NCI-H2171 (cell line): Measurements from ENCODE around the gene IL17RB.

ENCODE experiments used
- DNase-seq: peaks from one replicate; lab custom pipeline; 2025; lab: John Stamatoyannopoulos, UW

Gene IL17RB

DNA sequence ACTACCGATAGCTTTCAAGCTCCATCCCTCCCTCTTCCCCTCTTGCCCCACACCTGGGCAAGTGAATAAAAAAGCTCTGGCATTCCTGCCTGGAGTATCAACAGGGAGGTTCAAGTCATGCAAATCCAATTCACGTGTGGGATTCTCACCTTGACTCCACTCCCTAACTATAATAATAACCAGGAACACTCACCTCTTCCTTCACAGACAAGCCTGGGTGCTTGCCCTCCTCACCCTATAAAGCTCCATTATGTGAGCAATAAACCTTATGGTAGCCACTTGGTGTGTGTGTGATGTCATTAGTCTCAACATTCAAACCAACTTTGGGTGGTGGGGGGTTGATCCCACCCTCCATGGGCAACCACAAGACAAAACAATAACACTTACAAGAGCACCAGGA lies 16.8 kb upstream of the IL17RB start:
- DNase-seq = no peak

DNA sequence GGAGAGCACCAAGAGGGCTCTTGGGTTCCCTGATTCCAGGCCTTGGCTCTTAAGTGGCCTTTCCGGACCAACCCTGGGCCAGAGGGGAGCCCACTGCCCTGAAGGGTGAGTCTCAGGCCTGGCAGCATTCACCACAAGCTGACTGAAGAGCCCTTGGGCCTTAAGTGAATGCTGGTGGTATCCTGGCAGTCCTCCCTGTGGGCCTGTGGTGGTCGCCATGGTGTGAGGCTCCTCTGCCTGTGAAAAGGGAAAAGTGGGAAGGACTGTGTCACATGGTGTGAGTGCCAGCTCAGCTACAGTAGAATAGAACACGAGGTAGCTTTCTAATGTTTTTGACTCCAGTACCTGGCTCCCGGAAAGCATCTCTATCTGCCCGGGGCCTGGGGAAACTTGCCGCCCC lies 15.4 kb upstream of the IL17RB start:
- no peak for DNase-seq

- no peak for DNase-seq
Observed at GRCh38 chr3:53833053-53833645, 13.2 kb upstream of the IL17RB start.

- DNase-seq = no peak
Observed at GRCh38 chr3:53833700-53834099, 12.7 kb upstream of the IL17RB start.

DNA sequence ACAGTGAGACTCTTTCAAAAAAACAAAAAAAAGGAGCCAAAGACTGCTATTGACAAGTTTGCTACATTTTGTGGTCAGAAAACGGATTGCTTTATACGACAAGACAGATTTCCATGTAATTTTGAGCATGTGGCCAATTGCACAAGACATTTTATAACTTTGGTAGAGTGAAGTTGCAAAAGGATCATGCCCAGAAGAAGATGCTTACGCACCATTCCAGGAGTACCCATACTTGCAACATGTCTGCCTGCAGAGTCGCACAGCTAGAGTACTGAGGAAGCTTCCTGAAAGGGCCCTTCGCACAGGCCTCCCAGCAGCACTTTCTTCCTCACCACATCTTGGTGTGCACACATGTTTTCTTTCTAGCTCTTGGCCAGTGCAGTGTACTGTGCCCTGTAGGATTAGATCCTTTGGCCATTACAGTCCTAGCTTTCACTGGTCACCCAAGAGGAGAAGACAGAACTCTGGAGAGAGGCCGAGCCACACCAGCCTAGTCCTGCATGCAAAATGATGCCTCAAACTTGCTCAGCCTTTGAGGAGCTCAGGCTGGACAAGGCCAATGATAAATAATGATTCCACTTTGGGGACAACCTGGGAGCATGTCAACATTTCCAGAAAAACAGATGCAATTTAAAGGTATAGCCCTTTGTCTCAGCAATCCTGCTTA lies 11.8 kb upstream of the IL17RB start:
- DNase-seq = no peak

GRCh38 chr3:53835257-53835656 lies 11.1 kb upstream of the IL17RB start:
- DNase-seq = no peak

- no peak for DNase-seq
Observed at GRCh38 chr3:53836084-53836872, 10.1 kb upstream of the IL17RB start.

- DNase-seq = no peak
Observed at GRCh38 chr3:53837331-53837730, 9.0 kb upstream of the IL17RB start.

GRCh38 chr3:53841296-53841695 lies 5.1 kb upstream of the IL17RB start:
- DNase-seq = no peak

- no peak for DNase-seq
Observed at GRCh38 chr3:53842436-53843194, 3.8 kb upstream of the IL17RB start.

DNA sequence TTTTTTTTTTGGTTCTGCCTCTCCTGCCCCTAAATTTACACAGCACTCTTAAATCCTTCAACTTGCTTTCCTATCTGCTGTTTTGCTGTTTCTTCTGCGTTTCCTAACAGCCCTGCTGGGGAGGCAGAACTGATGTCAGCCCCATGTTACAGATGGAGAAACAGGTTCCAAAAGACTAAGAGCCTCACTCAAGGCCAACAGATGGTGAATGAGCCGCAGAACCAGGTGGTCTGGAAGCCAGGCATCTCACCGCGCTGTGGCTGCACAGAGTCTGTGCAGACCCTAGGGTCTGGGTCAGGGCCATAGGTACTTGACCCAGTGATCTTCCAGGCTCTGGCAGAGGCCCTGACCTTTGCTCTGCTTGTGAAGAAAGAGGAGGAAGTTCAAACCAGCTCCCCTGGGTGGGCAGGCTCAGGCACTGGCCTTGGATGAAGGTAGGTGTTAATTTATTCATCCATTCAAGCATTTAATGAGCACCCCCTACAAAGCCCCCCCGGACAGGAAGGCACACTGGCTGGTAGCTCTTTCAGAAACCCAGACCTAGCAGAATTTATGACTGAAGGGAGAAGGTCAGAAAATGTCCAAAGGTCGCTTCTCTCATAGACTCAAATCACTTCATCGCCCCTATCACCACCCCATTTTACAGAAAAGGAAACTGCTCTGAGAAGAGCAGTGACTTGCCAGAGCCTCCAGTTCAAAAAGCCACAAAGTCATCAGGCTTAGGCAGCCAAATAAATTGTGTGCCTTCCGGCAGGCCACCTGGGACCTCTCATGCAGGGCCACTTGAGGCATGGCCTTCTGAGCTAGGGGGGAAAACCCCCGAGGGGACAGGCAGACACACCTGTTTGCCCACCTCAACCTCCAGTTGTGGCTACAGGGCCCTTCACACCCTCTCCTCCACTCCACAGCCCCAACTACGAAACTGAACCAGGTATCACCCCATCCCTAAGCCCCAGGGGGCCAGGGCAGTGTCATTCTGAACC lies 2.9 kb upstream of the IL17RB start:
- DNase-seq = no peak

- DNase-seq = no peak
Observed at GRCh38 chr3:53844262-53845102, 1.9 kb upstream of the IL17RB start.

DNA sequence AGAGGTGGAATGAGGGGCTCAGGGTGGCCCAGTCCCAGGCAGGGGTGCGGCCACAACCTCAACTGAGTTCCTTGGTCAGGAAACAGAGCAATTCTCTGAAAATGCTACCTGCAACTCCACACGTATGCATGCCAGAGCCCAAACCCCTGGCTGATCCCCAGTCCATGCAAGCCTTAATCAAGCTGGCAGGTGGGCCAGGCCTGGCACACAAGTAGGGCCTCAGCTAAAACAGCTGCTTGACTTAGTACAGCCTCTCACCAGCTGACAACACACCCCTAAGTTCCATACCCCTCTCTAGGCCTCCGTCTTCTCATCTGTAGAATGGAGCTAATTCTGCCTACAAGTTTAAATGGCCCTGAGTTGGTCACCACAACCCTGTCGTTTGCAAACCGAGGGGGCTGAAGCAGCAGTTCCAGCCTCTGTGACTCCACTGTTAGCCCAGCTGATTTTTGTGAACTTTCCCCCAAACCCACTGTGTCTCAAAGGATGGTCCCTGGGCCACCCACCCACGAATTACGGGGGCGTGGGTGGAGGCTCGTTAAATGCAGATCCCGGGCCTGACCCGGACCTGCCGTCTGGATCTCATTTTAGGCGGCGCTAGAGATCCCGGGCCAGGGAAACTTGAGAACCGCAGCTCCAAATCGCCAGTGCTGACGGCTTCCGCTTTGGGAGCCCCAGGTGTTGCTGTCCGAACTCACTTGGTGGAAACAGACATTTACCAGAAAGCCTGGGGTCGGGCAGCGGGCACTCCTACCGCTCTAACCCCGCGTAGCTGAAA lies 1.1 kb upstream of the IL17RB start:
- DNase-seq = no peak

GRCh38 chr3:53845881-53846133 lies 561 bp upstream of the IL17RB start:
- DNase-seq = no peak

- DNase-seq = no peak
Observed at GRCh38 chr3:53846851-53847155, 435 bp downstream of the IL17RB start.

DNA sequence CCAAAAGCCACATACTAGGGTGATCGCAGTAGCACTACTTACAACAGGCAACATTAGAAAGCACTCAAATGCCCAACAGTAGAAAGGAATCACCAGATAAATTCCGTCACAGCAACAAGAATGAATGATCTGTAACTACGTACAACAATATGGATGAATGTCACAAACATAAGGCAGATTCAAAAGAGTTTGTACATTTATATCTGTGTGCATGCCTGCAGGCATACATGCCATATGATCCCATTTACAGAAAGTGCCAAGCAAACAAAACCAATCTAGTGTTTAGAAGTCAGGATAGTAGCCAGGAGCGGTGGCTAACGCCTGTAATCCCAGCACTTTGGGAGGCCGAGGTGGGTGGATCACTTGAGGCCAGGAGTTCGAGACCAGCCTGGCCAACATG lies 3.5 kb downstream of the IL17RB start:
- DNase-seq = no peak

- no peak for DNase-seq
Observed at GRCh38 chr3:53850895-53851294, 4.5 kb downstream of the IL17RB start.

DNA sequence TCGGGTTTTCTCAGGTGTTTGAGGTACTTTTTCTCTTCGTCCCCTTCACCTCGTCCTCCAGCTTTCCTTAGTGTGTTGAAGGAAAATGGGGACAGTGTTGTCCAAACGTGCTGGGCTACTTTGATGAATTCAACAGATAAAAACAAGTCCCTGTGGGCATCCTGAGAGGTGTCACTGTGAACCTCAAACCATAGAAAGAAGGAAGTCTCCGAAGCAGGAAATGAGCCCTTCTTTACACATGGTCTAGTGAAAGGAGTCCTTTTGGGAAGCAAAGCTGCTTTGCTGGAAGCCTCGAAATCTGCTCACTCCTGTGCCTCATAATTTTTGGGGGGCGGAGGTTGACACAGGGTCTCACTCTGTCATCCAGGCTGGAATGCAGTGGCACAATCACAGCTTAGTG lies 10.6 kb downstream of the IL17RB start:
- no peak for DNase-seq

DNA sequence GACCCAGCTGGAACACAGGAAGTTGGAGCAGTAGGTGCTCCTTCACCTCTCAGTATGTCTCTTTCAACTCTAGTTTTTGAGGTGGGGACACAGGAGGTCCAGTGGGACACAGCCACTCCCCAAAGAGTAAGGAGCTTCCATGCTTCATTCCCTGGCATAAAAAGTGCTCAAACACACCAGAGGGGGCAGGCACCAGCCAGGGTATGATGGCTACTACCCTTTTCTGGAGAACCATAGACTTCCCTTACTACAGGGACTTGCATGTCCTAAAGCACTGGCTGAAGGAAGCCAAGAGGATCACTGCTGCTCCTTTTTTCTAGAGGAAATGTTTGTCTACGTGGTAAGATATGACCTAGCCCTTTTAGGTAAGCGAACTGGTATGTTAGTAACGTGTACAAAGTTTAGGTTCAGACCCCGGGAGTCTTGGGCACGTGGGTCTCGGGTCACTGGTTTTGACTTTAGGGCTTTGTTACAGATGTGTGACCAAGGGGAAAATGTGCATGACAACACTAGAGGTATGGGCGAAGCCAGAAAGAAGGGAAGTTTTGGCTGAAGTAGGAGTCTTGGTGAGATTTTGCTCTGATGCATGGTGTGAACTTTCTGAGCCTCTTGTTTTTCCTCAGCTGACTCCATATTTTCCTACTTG lies 11.9 kb downstream of the IL17RB start:
- no peak for DNase-seq

GRCh38 chr3:53859178-53859577 lies 12.8 kb downstream of the IL17RB start:
- DNase-seq = no peak
